B cell (primary cell): ENCODE measurements around the gene BOK. TPM values are rescaled to one million over a fixed set of nuclear protein-coding genes. Genes with fewer than 3 reads are reported as not detected.

Experiments
- ATAC-seq: fragments of 200-7000 bp; cut with Tn5 transposase; one replicate; pipeline ENCODE4 v1.10.0; 2021; ENCODE audit warnings: low read depth, mild to moderate bottlenecking, moderate number of reproducible peaks, moderate library complexity
- CTCF ChIA-PET: fragments of 350-600 bp; sonication (Branson Sonifier 250); formaldehyde crosslinking; loops from one replicate; lab custom pipeline; 2021; ENCODE audit warnings: antibody characterized with exemption, inconsistent platforms; lab: Charles Lee
- POLR2A ChIA-PET: fragments of 350-600 bp; sonication (Branson Sonifier 250); formaldehyde crosslinking; loops from one replicate; lab custom pipeline; 2021; ENCODE audit warnings: antibody characterized with exemption; lab: Charles Lee
- DNase-seq: peaks from one replicate; pipeline ENCODE4 v3.0.0; 2013
- H2AFZ ChIP-seq: 2 replicates; pipeline ENCODE4 v1.6.1; 2012; ENCODE audit warnings: mild to moderate bottlenecking, low read depth, low read length; ENCODE audit not compliant: insufficient read depth, poor library complexity, severe bottlenecking
- H3K27ac ChIP-seq, 2 donors: 1 replicate in 1 of 2; 2 replicates in 1 of 2; pipeline ENCODE4 v1.5.1; 2012 to 2013; ENCODE audit warnings: low read length in 2 of 2, mild to moderate bottlenecking in 2 of 2, moderate library complexity in 1 of 2
- H3K27me3 ChIP-seq, 4 experiments: fragments of 200-600 bp in 1 of 4; sonication (generic) in 1 of 4; replicated peaks in 1 of 4; 1 replicate in 2 of 4; 2 replicates in 2 of 4; pipeline versions ENCODE4 v1.6.1 to v1.7.0; 2013 to 2016; ENCODE audit warnings: low read length in 3 of 4, mild to moderate bottlenecking in 2 of 4, mixed read lengths in 1 of 4, moderate library complexity in 1 of 4; ENCODE audit not compliant: insufficient read depth in 4 of 4, control insufficient read depth in 3 of 4; ENCODE audit errors: control extremely low read depth in 1 of 4
- H3K36me3 ChIP-seq, 2 experiments: replicated peaks in 1 of 2; 1 replicate in 1 of 2; 2 replicates in 1 of 2; pipeline versions ENCODE4 v1.6.1 to v1.7.1; 2013; ENCODE audit warnings: low read length in 1 of 2; ENCODE audit not compliant: insufficient read depth in 2 of 2, control insufficient read depth in 1 of 2; ENCODE audit errors: control extremely low read depth in 1 of 2, extremely low read depth in 1 of 2
- H3K4me1 ChIP-seq, 2 donors: fragments of 200-600 bp in 1 of 2; sonication (generic) in 1 of 2; 1 replicate in 1 of 2; 2 replicates in 1 of 2; pipeline versions ENCODE4 v1.5.1 to v1.6.1; 2013 to 2017; ENCODE audit warnings: low read length in 2 of 2; ENCODE audit not compliant: control insufficient read depth in 2 of 2, insufficient read depth in 2 of 2
- H3K4me2 ChIP-seq: replicated peaks from 2 replicates; pipeline ENCODE3; 2012; ENCODE audit warnings: mild to moderate bottlenecking, low read depth, low read length; ENCODE audit not compliant: poor library complexity, severe bottlenecking
- H3K4me3 ChIP-seq, 5 experiments: fragments of 200-600 bp in 1 of 5; sonication (generic) in 1 of 5; 1 replicate in 3 of 5; 2 replicates in 2 of 5; pipeline versions ENCODE4 v1.5.1 to v1.7.0; 2011 to 2016; ENCODE audit warnings: low read length in 4 of 5, mild to moderate bottlenecking in 4 of 5, low read depth in 2 of 5, control low read depth in 1 of 5, moderate library complexity in 1 of 5; ENCODE audit not compliant: insufficient read depth in 1 of 5; ENCODE audit errors: control extremely low read depth in 1 of 5, extremely low read depth in 1 of 5
- H3K79me2 ChIP-seq: fragments of 200-600 bp; sonication (generic); one replicate; pipeline ENCODE4 v1.6.0; 2016; ENCODE audit warnings: low read length; ENCODE audit not compliant: control insufficient read depth, insufficient read depth
- H3K9ac ChIP-seq: fragments of 200-600 bp; sonication (generic); 2 replicates; pipeline ENCODE4 v1.6.1; 2017; ENCODE audit warnings: mild to moderate bottlenecking, low read length, moderate library complexity
- H3K9me3 ChIP-seq, 3 donors: one replicate each; pipeline versions ENCODE4 v1.6.1 to v1.7.1; 2013; ENCODE audit warnings: low read length in 2 of 3; ENCODE audit not compliant: control insufficient read depth in 2 of 3, insufficient read depth in 1 of 3; ENCODE audit errors: control extremely low read depth in 1 of 3
- H4K20me1 ChIP-seq: 2 replicates; pipeline ENCODE4 v1.6.0; 2012; ENCODE audit warnings: mild to moderate bottlenecking, low read length; ENCODE audit not compliant: insufficient read depth, control insufficient read depth, poor library complexity, severe bottlenecking
- H3K27ac Mint-ChIP-seq: one replicate; pipeline ENCODE4 v1.8.0; 2021; ENCODE audit warnings: mixed read lengths
- H3K27me3 Mint-ChIP-seq: one replicate; pipeline ENCODE4 v1.8.0; 2021; ENCODE audit warnings: mixed read lengths
- H3K4me1 Mint-ChIP-seq: one replicate; pipeline ENCODE4 v1.8.0; 2021; ENCODE audit warnings: mixed read lengths
- H3K4me3 Mint-ChIP-seq: one replicate; pipeline ENCODE4 v1.8.0; 2021; ENCODE audit warnings: mixed read lengths
- H3K9me3 Mint-ChIP-seq: one replicate; pipeline ENCODE4 v1.8.0; 2022; ENCODE audit warnings: mixed read lengths; ENCODE audit not compliant: insufficient read depth
- EZH2 ChIP-seq: IDR thresholded peaks from 2 replicates; pipeline ENCODE4 v1.6.1; 2012; ENCODE audit warnings: borderline replicate concordance, low read depth, mild to moderate bottlenecking, moderate library complexity, low read length; ENCODE audit not compliant: insufficient read depth, poor library complexity, severe bottlenecking
- WGBS: methylation state at CpG from one replicate; pipeline ENCODE4 v1.1.5; 2013; ENCODE audit warnings: missing lambda C conversion rate; ENCODE audit not compliant: insufficient coverage; 5-methylcytosine and 5-hydroxymethylcytosine counted together
- intact Hi-C: fragments of 100-400 bp; cut with micrococcal nuclease; formaldehyde crosslinking; loops from one replicate; pipeline ENCODE4 v1.10.0; 2022
- polyA plus RNA-seq: library from polyadenylated mRNA; depleted of rRNA; stranded (reverse); fragments of >200 nt; gene quantifications from 2 replicates; pipeline ENCODE4 v1.2.3, GENCODE V29; 2012
- total RNA-seq, 2 donors: library from RNA; stranded (reverse); fragments of 120-200 nt in 1 of 2; gene quantifications; 1 replicate in 1 of 2; 2 replicates in 1 of 2; pipeline versions ENCODE4 v1.2.3 to v1.2.4, GENCODE V29; 2013 to 2022
- TF ChIP-seq, protein P1 (sequence below): fragments of 200-600 bp; IDR thresholded peaks from one replicate; pipeline ENCODE4 v1.8.0; 2022; ENCODE audit warnings: antibody characterized with exemption, mild to moderate bottlenecking

BOK gene
- total and polyA plus RNA-seq, 2 donors (not counting 1 experiment from before 2014, with no cell fraction given) = 0.10 to 0.22 TPM

DNA sequence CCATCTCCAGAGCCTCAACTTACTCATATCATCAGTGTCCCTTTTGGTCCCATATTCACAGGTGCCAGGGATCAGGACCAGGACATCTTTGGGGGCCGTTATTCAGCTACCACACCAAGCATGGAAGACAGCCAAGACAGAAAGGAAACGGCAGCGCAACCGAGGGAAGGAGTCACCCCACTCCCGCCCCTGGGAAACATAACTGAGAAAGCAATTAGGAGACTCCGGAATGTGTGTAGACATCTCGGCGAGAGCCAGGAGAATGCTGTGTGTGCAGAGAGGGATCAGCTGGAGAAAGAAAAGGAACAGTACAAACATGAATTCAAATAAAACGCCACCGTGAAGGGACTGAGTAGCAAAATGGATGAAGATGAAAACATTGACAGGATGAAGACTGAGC lies 13.4 kb upstream of the BOK start:
- TF ChIP-seq, protein P1, sequence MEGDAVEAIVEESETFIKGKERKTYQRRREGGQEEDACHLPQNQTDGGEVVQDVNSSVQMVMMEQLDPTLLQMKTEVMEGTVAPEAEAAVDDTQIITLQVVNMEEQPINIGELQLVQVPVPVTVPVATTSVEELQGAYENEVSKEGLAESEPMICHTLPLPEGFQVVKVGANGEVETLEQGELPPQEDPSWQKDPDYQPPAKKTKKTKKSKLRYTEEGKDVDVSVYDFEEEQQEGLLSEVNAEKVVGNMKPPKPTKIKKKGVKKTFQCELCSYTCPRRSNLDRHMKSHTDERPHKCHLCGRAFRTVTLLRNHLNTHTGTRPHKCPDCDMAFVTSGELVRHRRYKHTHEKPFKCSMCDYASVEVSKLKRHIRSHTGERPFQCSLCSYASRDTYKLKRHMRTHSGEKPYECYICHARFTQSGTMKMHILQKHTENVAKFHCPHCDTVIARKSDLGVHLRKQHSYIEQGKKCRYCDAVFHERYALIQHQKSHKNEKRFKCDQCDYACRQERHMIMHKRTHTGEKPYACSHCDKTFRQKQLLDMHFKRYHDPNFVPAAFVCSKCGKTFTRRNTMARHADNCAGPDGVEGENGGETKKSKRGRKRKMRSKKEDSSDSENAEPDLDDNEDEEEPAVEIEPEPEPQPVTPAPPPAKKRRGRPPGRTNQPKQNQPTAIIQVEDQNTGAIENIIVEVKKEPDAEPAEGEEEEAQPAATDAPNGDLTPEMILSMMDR = no peak
- no peak for TF ChIP-seq EZH2
- ATAC-seq (no peak), DNase-seq (no peak)
- POLR2A ChIA-PET = no interaction called here
- H3K4me3 Mint-ChIP-seq = no peak overlapping the region
- Histone ChIP-seq H3K27ac (no peak overlapping the region), H3K9ac (no peak overlapping the region), H3K4me1 (peaks cover 12 to 13% of the 10 kb centered on the region in 2 donors), H3K36me3 (no peaks in the 10 kb centered on the region), H3K4me3 (no peak overlapping the region), H3K9me3 (peaks cover 0 to 12% (median 0%) of the 10 kb centered on the region in 3 donors), H3K4me2 (no peak overlapping the region), H4K20me1 (no peaks in the 10 kb centered on the region), H3K79me2 (no peaks in the 10 kb centered on the region), H2AFZ (no peak overlapping the region), H3K27me3 (peaks cover 0 to 59% (median 20%) of the 10 kb centered on the region in 4 experiments)
- peaks cover 3% of the 10 kb centered on the region for H3K4me1 Mint-ChIP-seq
- H3K27ac Mint-ChIP-seq = no peak overlapping the region
- WGBS = 89% methylated on average over 10 of the region's 10 CpGs
- intact Hi-C loops = no loop called here
- peaks cover 24% of the 10 kb centered on the region for H3K27me3 Mint-ChIP-seq
- H3K9me3 Mint-ChIP-seq = no peaks in the 10 kb centered on the region
- CTCF ChIA-PET = no interaction called here

DNA sequence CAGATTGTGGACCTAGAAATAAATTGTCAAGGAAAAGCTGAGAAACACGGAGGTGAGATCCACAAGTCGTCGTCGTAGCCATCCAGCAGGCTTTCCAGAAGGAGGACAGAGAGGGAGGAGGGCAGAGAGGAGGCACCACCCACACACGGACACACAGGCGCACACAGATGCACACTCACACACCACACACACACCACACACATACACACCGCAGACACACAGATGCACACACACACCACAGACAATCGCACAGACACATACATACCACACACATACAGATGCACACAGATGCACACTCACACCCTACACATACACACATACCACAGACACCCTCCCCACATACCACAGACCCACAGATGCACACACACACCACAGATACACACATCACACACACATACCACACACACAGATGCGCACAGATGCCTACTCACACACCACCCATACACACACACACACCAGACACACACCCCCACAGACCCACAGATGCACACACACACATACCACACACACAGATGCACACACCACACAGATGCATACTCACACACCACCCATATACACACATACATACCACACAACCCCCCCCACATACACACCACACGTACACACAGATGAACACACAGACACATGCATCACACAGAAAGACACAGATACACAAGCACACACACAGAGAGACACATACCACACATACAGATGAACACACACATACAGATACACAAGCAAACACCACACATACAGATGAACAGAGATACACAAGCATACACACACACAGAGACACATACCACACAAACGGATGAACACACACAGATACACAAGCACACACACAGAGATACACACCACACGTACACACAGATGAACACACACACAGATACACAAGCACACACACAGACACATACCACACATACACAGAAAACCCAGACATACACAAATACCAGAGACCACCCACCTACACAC lies 12.7 kb upstream of the BOK start:
- no peak overlapping the region for H3K27ac ChIP-seq
- no peaks in the 10 kb centered on the region for H3K9me3 Mint-ChIP-seq
- H3K27ac Mint-ChIP-seq = no peak overlapping the region
- peaks cover 20% of the 10 kb centered on the region for H3K27me3 Mint-ChIP-seq
- H3K9me3 ChIP-seq = peaks cover 0 to 12% (median 0%) of the 10 kb centered on the region in 3 donors
- peaks cover 0 to 52% (median 17%) of the 10 kb centered on the region in 4 experiments for H3K27me3 ChIP-seq
- ChIA-PET POLR2A (no interaction called here), CTCF (no interaction called here)
- whole genome bisulfite sequencing = 93% methylated on average over 8 of the region's 12 CpGs
- no peaks in the 10 kb centered on the region for H3K36me3 ChIP-seq
- no peaks in the 10 kb centered on the region for H3K79me2 ChIP-seq
- no peak overlapping the region for H3K4me3 ChIP-seq
- intact Hi-C loops = no loop called here
- H2AFZ ChIP-seq = no peak overlapping the region
- ATAC-seq (no peak), DNase-seq (no peak)
- no peak overlapping the region for H3K4me3 Mint-ChIP-seq
- no peaks in the 10 kb centered on the region for H4K20me1 ChIP-seq
- peaks cover 7 to 8% of the 10 kb centered on the region in 2 donors for H3K4me1 ChIP-seq
- H3K9ac ChIP-seq = no peak overlapping the region
- peaks cover under 1% of the 10 kb centered on the region for H3K4me1 Mint-ChIP-seq
- H3K4me2 ChIP-seq = no peak overlapping the region
- TF ChIP-seq, protein P1 = no peak
- TF ChIP-seq EZH2 = no peak
